ENCODE measurements around the gene UCK2.

DNA sequence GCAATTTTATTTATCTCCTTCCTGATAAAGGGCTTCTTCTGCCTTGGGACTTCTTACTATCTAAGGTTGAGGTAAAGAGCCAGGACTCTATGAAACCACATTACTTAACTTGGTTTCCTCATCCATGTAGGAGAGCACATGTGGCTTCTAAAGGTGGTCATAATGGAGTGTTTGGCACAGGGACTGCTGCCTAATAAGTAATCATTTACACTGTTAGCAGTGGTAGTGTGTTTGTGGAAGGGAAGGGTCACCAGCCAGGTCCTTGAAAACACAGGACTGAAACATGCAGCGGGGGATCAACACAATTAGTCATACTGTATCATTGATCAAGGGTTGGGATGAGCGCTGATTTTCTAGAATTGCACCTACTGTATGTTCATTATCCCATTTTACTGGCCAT is 59.6 kb downstream of the UCK2 start:
- TF ChIP-seq, protein P1, sequence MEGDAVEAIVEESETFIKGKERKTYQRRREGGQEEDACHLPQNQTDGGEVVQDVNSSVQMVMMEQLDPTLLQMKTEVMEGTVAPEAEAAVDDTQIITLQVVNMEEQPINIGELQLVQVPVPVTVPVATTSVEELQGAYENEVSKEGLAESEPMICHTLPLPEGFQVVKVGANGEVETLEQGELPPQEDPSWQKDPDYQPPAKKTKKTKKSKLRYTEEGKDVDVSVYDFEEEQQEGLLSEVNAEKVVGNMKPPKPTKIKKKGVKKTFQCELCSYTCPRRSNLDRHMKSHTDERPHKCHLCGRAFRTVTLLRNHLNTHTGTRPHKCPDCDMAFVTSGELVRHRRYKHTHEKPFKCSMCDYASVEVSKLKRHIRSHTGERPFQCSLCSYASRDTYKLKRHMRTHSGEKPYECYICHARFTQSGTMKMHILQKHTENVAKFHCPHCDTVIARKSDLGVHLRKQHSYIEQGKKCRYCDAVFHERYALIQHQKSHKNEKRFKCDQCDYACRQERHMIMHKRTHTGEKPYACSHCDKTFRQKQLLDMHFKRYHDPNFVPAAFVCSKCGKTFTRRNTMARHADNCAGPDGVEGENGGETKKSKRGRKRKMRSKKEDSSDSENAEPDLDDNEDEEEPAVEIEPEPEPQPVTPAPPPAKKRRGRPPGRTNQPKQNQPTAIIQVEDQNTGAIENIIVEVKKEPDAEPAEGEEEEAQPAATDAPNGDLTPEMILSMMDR (conservative IDR thresholded peaks at IDR 0.05): no peak
- TF ChIP-seq ZFX (IDR thresholded peaks at IDR 0.05): no peak
